K562 (cell line): ENCODE results near the gene SLC35G6. TPM values are rescaled to one million over a fixed set of nuclear protein-coding genes. Genes with fewer than 3 reads are reported as not detected.

Source experiments
- CHD2 ChIP-seq: IDR thresholded peaks from 2 replicates; pipeline ENCODE4 v1.6.1; 2011; ENCODE audit warnings: low read depth, low read length
- DEAF1 ChIP-seq: fragments of 450-650 bp; formaldehyde crosslinking; IDR thresholded peaks from 2 replicates; pipeline ENCODE4 v1.4.0; 2020; ENCODE audit warnings: mild to moderate bottlenecking, moderate library complexity
- ETV6 ChIP-seq, 3 experiments: fragments of 150-350 bp in 1 of 3; sonication (generic) in 1 of 3; formaldehyde crosslinking in 1 of 3; IDR thresholded peaks; 2 replicates each; pipeline versions ENCODE4 v1.6.1 to v1.8.0; 2014 to 2022; ENCODE audit warnings: borderline replicate concordance in 2 of 3, low read depth in 2 of 3, antibody characterized with exemption in 1 of 3, low read length in 1 of 3, mild to moderate bottlenecking in 1 of 3, missing genetic modification reagents in 1 of 3
- EWSR1 ChIP-seq: fragments of 450-650 bp; IDR thresholded peaks from 2 replicates; pipeline ENCODE4 v1.6.1; 2018; ENCODE audit warnings: borderline replicate concordance, mild to moderate bottlenecking, low read depth, moderate library complexity; ENCODE audit not compliant: partially characterized antibody
- HEY1 ChIP-seq: fragments of 250-450 bp; sonication (Bioruptor Pico); IDR thresholded peaks from 2 replicates; pipeline ENCODE4 v1.5.0; 2020; ENCODE audit warnings: mild to moderate bottlenecking, moderate library complexity, borderline replicate concordance
- HSF4 ChIP-seq: fragments of 250-450 bp; sonication (Bioruptor Pico); IDR thresholded peaks from 2 replicates; pipeline ENCODE4 v2.1.2; 2022; ENCODE audit warnings: mild to moderate bottlenecking, moderate library complexity, borderline replicate concordance
- KDM4B ChIP-seq, 2 experiments: fragments of 450-650 bp in 1 of 2; sonication (generic) in 1 of 2; IDR thresholded peaks; 2 replicates each; pipeline ENCODE4 v1.6.1; 2016 to 2017; ENCODE audit warnings: borderline replicate concordance in 2 of 2, antibody characterized with exemption in 1 of 2, low read depth in 1 of 2, mild to moderate bottlenecking in 1 of 2
- MAFF ChIP-seq: IDR thresholded peaks from 2 replicates; pipeline ENCODE4 v1.6.1; 2012; ENCODE audit warnings: low read length, improper control_type of control experiment
- MLLT1 ChIP-seq, 2 experiments: fragments of 450-650 bp; IDR thresholded peaks; 2 replicates each; pipeline ENCODE4 v1.6.1; 2016
- POLR2AphosphoS5 ChIP-seq: IDR thresholded peaks from 2 replicates; pipeline ENCODE4 v1.6.1; 2011; ENCODE audit warnings: mild to moderate bottlenecking, low read depth, low read length, moderate library complexity; ENCODE audit not compliant: control insufficient read depth, insufficient read depth
- SIN3A ChIP-seq, 2 experiments: fragments of 150-350 bp in 1 of 2; IDR thresholded peaks; 2 replicates each; pipeline ENCODE4 v1.6.1; 2011 to 2016; ENCODE audit warnings: borderline replicate concordance in 2 of 2, low read depth in 2 of 2, low read length in 2 of 2, mild to moderate bottlenecking in 2 of 2, moderate library complexity in 2 of 2; ENCODE audit not compliant: control insufficient read depth in 1 of 2
- TOE1 ChIP-seq, 2 experiments: fragments of 450-650 bp in 1 of 2; sonication (generic) in 1 of 2; formaldehyde crosslinking in 1 of 2; IDR thresholded peaks; 2 replicates each; pipeline versions ENCODE4 v1.7.1 to v1.8.0; 2016 to 2022; ENCODE audit warnings: borderline replicate concordance in 2 of 2, mild to moderate bottlenecking in 2 of 2, antibody characterized with exemption in 1 of 2, inconsistent platforms in 1 of 2, low read depth in 1 of 2, missing genetic modification reagents in 1 of 2, moderate library complexity in 1 of 2
- U2AF1 ChIP-seq: fragments of 200-400 bp; formaldehyde crosslinking; optimal IDR thresholded peaks from 2 replicates; pipeline ENCODE3; 2017; ENCODE audit warnings: mild to moderate bottlenecking, low read depth, low read length, moderate library complexity
- USF1 ChIP-seq: sonication (generic); formaldehyde crosslinking; IDR thresholded peaks from 2 replicates; pipeline ENCODE4 v1.9.0; 2022; ENCODE audit warnings: mild to moderate bottlenecking, missing genetic modification reagents
- USF2 ChIP-seq: sonication (generic); formaldehyde crosslinking; IDR thresholded peaks from 2 replicates; pipeline ENCODE4 v1.5.0; 2020; ENCODE audit warnings: missing genetic modification reagents
- ZC3H11A ChIP-seq: IDR thresholded peaks from 2 replicates; pipeline ENCODE4 v1.6.1; 2012; ENCODE audit warnings: low read depth, low read length, improper control_type of control experiment
- ZNF174 ChIP-seq: fragments of 250-450 bp; sonication (Bioruptor Pico); IDR thresholded peaks from 2 replicates; pipeline ENCODE4 v1.4.0; 2020; ENCODE audit warnings: mild to moderate bottlenecking
- ZNF184 ChIP-seq: sonication (generic); formaldehyde crosslinking; IDR thresholded peaks from 2 replicates; pipeline ENCODE4 v1.5.0; 2020; ENCODE audit warnings: missing genetic modification reagents
- ZNF224 ChIP-seq: sonication (generic); formaldehyde crosslinking; IDR thresholded peaks from 2 replicates; pipeline ENCODE4 v1.8.0; 2022; ENCODE audit warnings: mild to moderate bottlenecking, missing genetic modification reagents
- ZNF77 ChIP-seq: fragments of 250-450 bp; sonication (Bioruptor Pico); IDR thresholded peaks from 2 replicates; pipeline ENCODE4 v1.5.0; 2020
- polyA plus RNA-seq, 8 experiments: library from polyadenylated mRNA; depleted of rRNA in 4 of 8; stranded (reverse) in 5 of 8; unstranded in 3 of 8; fragments of >200 nt; fragmentation: Nextera tagmentation in 2 of 8; fragmentation: Illumina TruSeq in 1 of 8; extraction: Ambion mirVana in 2 of 8; extraction: Trizol in 1 of 8; gene quantifications; 2 replicates each; pipeline versions ENCODE4 v1.2.1 to v1.2.3, GENCODE V29; 2011 to 2014; ENCODE audit warnings: inconsistent platforms in 1 of 8, missing spikeins in 1 of 8
- total RNA-seq, 7 experiments: library from RNA; depleted of rRNA in 6 of 7; stranded (reverse); fragments of >200 nt in 6 of 7; fragmentation: Illumina TruSeq in 2 of 7; extraction: Trizol in 2 of 7; gene quantifications; 2 replicates each; pipeline versions ENCODE4 v1.2.1 to v1.2.3, GENCODE V29; 2011 to 2021; ENCODE audit warnings: low replicate concordance in 1 of 7

The SLC35G6 gene
- total and polyA plus RNA-seq, 9 of the 15 experiments (the other 6 are each of a cell fraction or from before 2014, with no cell fraction given), result not detected

- TF ChIP-seq USF1, result no peak
- peak; percentile 43 for TF ChIP-seq U2AF1
- TF ChIP-seq TOE1 (IDR thresholded peaks at IDR 0.05; ENCODE audit: borderline replicate concordance), result peak; percentile 76; the same call in 1 of the 2 replicates
- TF ChIP-seq TOE1 (CRISPR knock-in tag; IDR thresholded peaks at IDR 0.05; ENCODE audit: borderline replicate concordance, low read depth), result no peak
- no peak for TF ChIP-seq ZNF184 (CRISPR knock-in tag)
- TF ChIP-seq USF2 (CRISPR knock-in tag), result no peak
- no peak for TF ChIP-seq ETV6 (IDR thresholded peaks at IDR 0.05; ENCODE audit: borderline replicate concordance in 1 of 2, low read depth in 2 of 2, low read length in 1 of 2)
- no peak for TF ChIP-seq ETV6 (CRISPR knock-in tag; IDR thresholded peaks at IDR 0.05; ENCODE audit: borderline replicate concordance)
- no peak for TF ChIP-seq HSF4 (CRISPR knock-in tag)
- TF ChIP-seq ZNF77, result no peak
- peak; percentile 98 for TF ChIP-seq POLR2AphosphoS5
- TF ChIP-seq DEAF1, result 0 out of 2 replicates have a peak, but pooled peaks have one; percentile 9
- peak; percentile 36; the same call in 1 of the 2 replicates for TF ChIP-seq CHD2
- no peak for TF ChIP-seq ZC3H11A
- TF ChIP-seq ZNF174, result no peak
- no peak for TF ChIP-seq ZNF224 (CRISPR knock-in tag)
- peak in 1 of 2 experiments; percentile 96; a peak in 2 of 4 replicates for TF ChIP-seq KDM4B (IDR thresholded peaks at IDR 0.05; ENCODE audit: borderline replicate concordance in 2 of 2, low read depth in 1 of 2)
- TF ChIP-seq MAFF, result peak; percentile 65
- TF ChIP-seq EWSR1, result no peak
- peak in 1 of 2 experiments; percentile 55; a peak in 2 of 4 replicates for TF ChIP-seq SIN3A (IDR thresholded peaks at IDR 0.05; ENCODE audit: borderline replicate concordance in 2 of 2, control insufficient read depth in 1 of 2, low read depth in 2 of 2, low read length in 2 of 2)
- TF ChIP-seq MLLT1 (IDR thresholded peaks at IDR 0.05), result peak; percentile 94 to 98
- TF ChIP-seq HEY1 (CRISPR knock-in tag), result peak; percentile 26; the same call in 1 of the 2 replicates
Measured at GRCh38 chr17:7484067-7484918, 3.0 kb downstream of the SLC35G6 start, which contains the start of gene POLR2A (continued).
